Measurements from ENCODE around the gene IGFLR1. TPM values are rescaled to one million over a fixed set of nuclear protein-coding genes. Genes with fewer than 3 reads are reported as not detected.

The IGFLR1 gene
- total and polyA plus RNA-seq, 9 of the 15 experiments (the other 6 are each of a cell fraction or from before 2014, with no cell fraction given): 1.0 to 14.3 (median 4.6) TPM

GRCh38 chr19:35736913-35737886 lies 5.1 kb downstream of the IGFLR1 start:
- peak overlapping the region in 1 of 2 experiments; percentile 43; a peak in 1 of 4 replicates for H3K9ac ChIP-seq (ENCODE audit: insufficient read depth in 1 of 2, low read depth in 2 of 2, low read length in 2 of 2)
- in situ Hi-C loops (cut with MboI) (no loop called here), intact Hi-C loops (cut with micrococcal nuclease) (no loop called here)
- peak in 1 of 4 experiments; percentile 31 for DNase-seq (ENCODE audit: extremely low read depth in 1 of 4, low spot score in 3 of 4)
- H3K79me2 ChIP-seq (ENCODE audit: control insufficient read depth, insufficient read depth, low read length): no peaks in the 10 kb centered on the region; the same call in 2 of the 3 replicates
- H3K27me3 ChIP-seq (ENCODE audit: control insufficient read depth in 2 of 2, insufficient read depth in 2 of 2, low read length in 2 of 2): no peaks in the 10 kb centered on the region
- peaks cover 70% of the 10 kb centered on the region; the same call in 2 of the 3 replicates for H3K36me3 ChIP-seq (ENCODE audit: control insufficient read depth, insufficient read depth, low read length)
- no peaks in the 10 kb centered on the region for H3K9me1 ChIP-seq (ENCODE audit: control insufficient read depth, insufficient read depth, low read length)
- no peak overlapping the region for H2AFZ ChIP-seq (ENCODE audit: low read depth, low read length)
- no peaks in the 10 kb centered on the region for H4K20me1 ChIP-seq (replicated peaks; ENCODE audit: control insufficient read depth, insufficient read depth, low read length)
- TF ChIP-seq CTCF (IDR thresholded peaks at IDR 0.05 in 2 of 3, conservative IDR thresholded peaks at IDR 0.05 in 1 of 3; ENCODE audit: insufficient read depth in 2 of 3, low read depth in 1 of 3, low read length in 3 of 3): peak in 1 of 3 experiments; percentile 28; a peak in 3 of 6 replicates
- no peak for TF ChIP-seq ZBTB9 (CRISPR knock-in tag; IDR thresholded peaks at IDR 0.05)
- TF ChIP-seq POLR2AphosphoS5 (IDR thresholded peaks at IDR 0.05; ENCODE audit: control insufficient read depth, insufficient read depth, low read depth, low read length): peak; percentile 11; the same call in 1 of the 2 replicates
- no peak for TF ChIP-seq ELF1 (tag; IDR thresholded peaks at IDR 0.05)
- no peak for FAIRE-seq
- POLR2A ChIA-PET: interaction anchor here (0.9 to 2.2 kb wide), 7 partner anchors 8 to 19 kb away, joined by 3 to 8 read pairs (median 5); partner anchors contain the start of genes LIN37, PSENEN and U2AF1L4
- H3K27ac ChIP-seq (ENCODE audit: extremely low read depth, low read depth, low read length): no peak overlapping the region
- no peak for ATAC-seq
- H3K9me3 ChIP-seq (replicated peaks; ENCODE audit: control insufficient read depth, insufficient read depth, low read depth, low read length): no peaks in the 10 kb centered on the region
- CTCF ChIA-PET (ENCODE audit: low intra/inter-chr PET ratio): no interaction called here
- BruUV-seq (replicated peaks): no TSS peak
- H3K4me3 ChIP-seq: no peak overlapping the region
- H3K4me2 ChIP-seq (ENCODE audit: insufficient read depth, low read length): no peak overlapping the region
- WGBS (ENCODE audit: insufficient coverage, low coverage, missing lambda C conversion rate): 93% methylated on average over 21 of the region's 22 CpGs
- H3K4me1 ChIP-seq (replicated peaks in 1 of 2; ENCODE audit: control insufficient read depth in 2 of 2, insufficient read depth in 2 of 2, low read length in 2 of 2): peaks cover 10 to 43% of the 10 kb centered on the region in 2 experiments; a peak in 4 of 5 replicates
